GM12878 (cell line): Measurements from ENCODE around the gene SETD1A. TPM values are rescaled to one million over a fixed set of nuclear protein-coding genes. Genes with fewer than 3 reads are reported as not detected.

ENCODE experiments used
- ATAC-seq: fragments of 200-7000 bp; cut with Tn5 transposase; 3 replicates; pipeline ENCODE4 v1.9.1; 2020; ENCODE audit warnings: mild to moderate bottlenecking, moderate library complexity
- BruUV-seq: library from RNA; stranded (reverse); fragments of 400-500 nt; replicated peaks from 2 replicates; lab custom pipeline; 2021; lab: Mats Ljungman, UMichigan
- CTCF ChIA-PET: fragments of 300-600 bp; sonication (Branson Sonifier 250); formaldehyde crosslinking; extraction: SDS; loops from one replicate; lab custom pipeline; 2021; ENCODE audit warnings: inconsistent platforms; lab: Yijun Ruan, JAX
- POLR2A ChIA-PET: fragments of 350-600 bp; formaldehyde crosslinking; extraction: SDS; loops from one replicate; lab custom pipeline; 2021; ENCODE audit warnings: inconsistent platforms; lab: Charles Lee
- RAD21 ChIA-PET: fragments of 300-600 bp; sonication (Branson Sonifier 250); formaldehyde crosslinking; loops from one replicate; lab custom pipeline; 2023; ENCODE audit warnings: antibody characterized with exemption; ENCODE audit not compliant: unreplicated experiment; lab: Charles Lee
- SMC1A ChIA-PET: fragments of 300-600 bp; sonication (Branson Sonifier 250); formaldehyde crosslinking; loops from one replicate; lab custom pipeline; 2023; ENCODE audit not compliant: unreplicated experiment, uncharacterized antibody; lab: Charles Lee
- DNase-seq: peaks from one replicate; pipeline ENCODE4 v3.0.0-alpha.2; 2011; ENCODE audit warnings: low read depth, low spot score
- FAIRE-seq: peaks from 3 replicates; lab custom pipeline; 2011; peaks lifted over from hg19 to GRCh38; lab: Jason Lieb, UNC
- H2AFZ ChIP-seq: 2 replicates; pipeline ENCODE4 v1.6.0; 2011; ENCODE audit warnings: low read depth, low read length, control low read depth; ENCODE audit not compliant: control insufficient read depth
- H3K27ac ChIP-seq: 2 replicates; pipeline ENCODE4 v1.5.1; 2011; ENCODE audit warnings: control low read depth; ENCODE audit not compliant: control insufficient read depth, insufficient read depth
- H3K27me3 ChIP-seq, 2 experiments: replicated peaks in 1 of 2; 2 replicates each; pipeline versions ENCODE4 v1.6.0 to v1.6.1; 2011; ENCODE audit warnings: low read length in 1 of 2; ENCODE audit not compliant: control insufficient read depth in 2 of 2, insufficient read depth in 2 of 2
- H3K36me3 ChIP-seq, 2 experiments: 2 replicates each; pipeline ENCODE4 v1.5.1; 2011; ENCODE audit warnings: low read length in 1 of 2; ENCODE audit not compliant: control insufficient read depth in 2 of 2, insufficient read depth in 2 of 2
- H3K4me1 ChIP-seq: 2 replicates; pipeline ENCODE4 v1.6.1; 2011; ENCODE audit warnings: mild to moderate bottlenecking, low read length, moderate library complexity, mixed read lengths; ENCODE audit not compliant: control insufficient read depth, insufficient read depth
- H3K4me2 ChIP-seq: 2 replicates; pipeline ENCODE4 v1.6.0; 2011; ENCODE audit warnings: control low read depth; ENCODE audit not compliant: control insufficient read depth, insufficient read depth
- H3K4me3 ChIP-seq: fragments of 200-600 bp; sonication (generic); 2 replicates; pipeline ENCODE4 v1.5.1; 2016
- H3K79me2 ChIP-seq: 2 replicates; pipeline ENCODE4 v1.6.0; 2011; ENCODE audit warnings: low read length; ENCODE audit not compliant: control insufficient read depth, insufficient read depth
- H3K9ac ChIP-seq: 2 replicates; pipeline ENCODE4 v1.8.0; 2011; ENCODE audit warnings: low read length, control low read depth, mixed read lengths; ENCODE audit not compliant: control insufficient read depth, insufficient read depth
- H3K9me3 ChIP-seq: replicated peaks from 3 replicates; pipeline ENCODE4 v1.5.1; 2011; ENCODE audit warnings: mild to moderate bottlenecking, low read length; ENCODE audit not compliant: control insufficient read depth, insufficient read depth
- H4K20me1 ChIP-seq: 2 replicates; pipeline ENCODE4 v1.6.0; 2011; ENCODE audit not compliant: control insufficient read depth, insufficient read depth
- BMI1 ChIP-seq: fragments of 450-650 bp; IDR thresholded peaks from 2 replicates; pipeline ENCODE4 v1.6.1; 2016; ENCODE audit warnings: mild to moderate bottlenecking, moderate library complexity, borderline replicate concordance
- CBX3 ChIP-seq: fragments of 200-600 bp; sonication (generic); IDR thresholded peaks from 2 replicates; pipeline ENCODE4 v1.6.1; 2016; ENCODE audit warnings: low read depth, borderline replicate concordance
- CHD1 ChIP-seq: IDR thresholded peaks from 2 replicates; pipeline ENCODE4 v1.6.1; 2012; ENCODE audit warnings: low read depth, low read length, improper control_type of control experiment
- ETV6 ChIP-seq, 2 experiments: fragments of 450-650 bp in 1 of 2; IDR thresholded peaks in 1 of 2; conservative IDR thresholded peaks in 1 of 2; 2 replicates each; pipeline ENCODE4 v1.6.1; 2014; ENCODE audit warnings: antibody characterized with exemption in 1 of 2, borderline replicate concordance in 1 of 2, low read depth in 1 of 2, mild to moderate bottlenecking in 1 of 2, moderate library complexity in 1 of 2
- GATAD2B ChIP-seq: fragments of 450-650 bp; conservative IDR thresholded peaks from 2 replicates; pipeline ENCODE4 v1.6.1; 2017; ENCODE audit warnings: low read depth, mild to moderate bottlenecking, moderate library complexity
- HCFC1 ChIP-seq: fragments of 150-350 bp; IDR thresholded peaks from 2 replicates; pipeline ENCODE4 v1.6.1; 2014; ENCODE audit warnings: low read length
- IRF3 ChIP-seq: fragments of 450-650 bp; IDR thresholded peaks from 2 replicates; pipeline ENCODE4 v1.6.1; 2014; ENCODE audit warnings: mild to moderate bottlenecking
- IRF5 ChIP-seq: fragments of 450-650 bp; IDR thresholded peaks from 2 replicates; pipeline ENCODE4 v1.6.1; 2017; ENCODE audit warnings: borderline replicate concordance
- MEF2A ChIP-seq: IDR thresholded peaks from 2 replicates; pipeline ENCODE4 v1.6.1; 2011; ENCODE audit warnings: low read depth, mild to moderate bottlenecking, low read length, moderate library complexity; ENCODE audit not compliant: insufficient read depth
- NRF1 ChIP-seq: conservative IDR thresholded peaks from 2 replicates; pipeline ENCODE4 v1.6.1; 2011; ENCODE audit warnings: mild to moderate bottlenecking, low read depth, low read length, improper control_type of control experiment
- POU2F2 ChIP-seq: IDR thresholded peaks from 3 replicates; pipeline ENCODE4 v1.6.1; 2011; ENCODE audit warnings: low read depth, mild to moderate bottlenecking, low read length, borderline replicate concordance
- SMC3 ChIP-seq: IDR thresholded peaks from 2 replicates; pipeline ENCODE4 v1.6.1; 2011; ENCODE audit warnings: low read length, improper control_type of control experiment, borderline replicate concordance
- SPI1 ChIP-seq: IDR thresholded peaks from 2 replicates; pipeline ENCODE4 v1.6.1; 2011; ENCODE audit warnings: low read depth, mild to moderate bottlenecking, low read length, moderate library complexity, borderline replicate concordance; ENCODE audit not compliant: insufficient read depth
- STAT1 ChIP-seq: fragments of 450-650 bp; conservative IDR thresholded peaks from 2 replicates; pipeline ENCODE4 v1.6.1; 2014; ENCODE audit warnings: antibody characterized with exemption, mild to moderate bottlenecking
- TAF1 ChIP-seq: IDR thresholded peaks from 2 replicates; pipeline ENCODE4 v1.6.1; 2011; ENCODE audit warnings: mild to moderate bottlenecking, low read depth, low read length, borderline replicate concordance
- YY1 ChIP-seq: IDR thresholded peaks from 2 replicates; pipeline ENCODE4 v1.6.1; 2011; ENCODE audit warnings: low read depth, mild to moderate bottlenecking, low read length
- WGBS: methylation state at CpG from one replicate; pipeline ENCODE4 v1.1.6; 2016; ENCODE audit warnings: low lambda C conversion rate; ENCODE audit not compliant: insufficient replicate concordance, insufficient coverage; ENCODE audit errors: missing lambda C conversion rate; 5-methylcytosine and 5-hydroxymethylcytosine counted together
- in situ Hi-C: fragments of 300-500 bp; cut with MboI; formaldehyde crosslinking; loops from 9 replicates; pipeline ENCODE4 v1.14.3; 2018; ENCODE audit warnings: mixed read lengths
- intact Hi-C: fragments of 100-400 bp; cut with micrococcal nuclease; formaldehyde crosslinking; loops from one replicate; pipeline ENCODE4 v1.14.2; 2022; ENCODE audit not compliant: unreplicated experiment
- polyA plus RNA-seq, 11 experiments: library from polyadenylated mRNA; depleted of rRNA in 4 of 11; unstranded in 6 of 11; stranded (reverse) in 5 of 11; fragments of >200 nt; fragmentation: Nextera tagmentation in 4 of 11; fragmentation: Illumina TruSeq in 1 of 11; extraction: Ambion mirVana in 4 of 11; extraction: Trizol in 1 of 11; gene quantifications; 1 replicate in 1 of 11; 2 replicates in 10 of 11; pipeline versions ENCODE4 v1.2.1 to v1.2.3, GENCODE V29; 2011 to 2016; ENCODE audit warnings: inconsistent platforms in 2 of 11, missing spikeins in 2 of 11, low read depth in 1 of 11
- total RNA-seq, 4 experiments: library from RNA; depleted of rRNA in 3 of 4; stranded (reverse); fragments of >200 nt in 3 of 4; fragmentation: Illumina TruSeq in 1 of 4; extraction: Trizol in 1 of 4; gene quantifications; 2 replicates each; pipeline versions ENCODE4 v1.2.1 to v1.2.3, GENCODE V29; 2013 to 2021

SETD1A gene
- total and polyA plus RNA-seq, 10 of the 15 experiments (the other 5 are each of a cell fraction or from before 2014, with no cell fraction given), result 0.02 to 25.9 (median 4.9) TPM

- RAD21 ChIA-PET, result interaction anchor here (1.2 kb wide), 1 partner anchor 9 kb away, joined by 3 read pairs; no protein-coding TSS in a partner anchor
- Histone ChIP-seq H2AFZ (no peak overlapping the region), H3K4me3 (no peak overlapping the region), H3K4me2 (no peak overlapping the region), H3K36me3 (peaks cover 5 to 17% of the 10 kb centered on the region in 2 experiments), H3K9me3 (no peaks in the 10 kb centered on the region), H4K20me1 (no peaks in the 10 kb centered on the region), H3K27ac (no peak overlapping the region), H3K27me3 (no peaks in the 10 kb centered on the region), H3K79me2 (no peaks in the 10 kb centered on the region), H3K9ac (no peak overlapping the region), H3K4me1 (no peaks in the 10 kb centered on the region; the same call in 1 of the 2 replicates)
- intact Hi-C loops, result no loop called here
- ATAC-seq (no peak), FAIRE-seq (no peak), DNase-seq (no peak)
- SMC1A ChIA-PET, result no interaction called here
- no peak for TF ChIP-seq IRF3
- no peak for TF ChIP-seq ETV6 (conservative IDR thresholded peaks at IDR 0.05 in 1 of 2, IDR thresholded peaks at IDR 0.05 in 1 of 2; ENCODE audit: borderline replicate concordance in 1 of 2, low read depth in 1 of 2)
- TF ChIP-seq POU2F2, result no peak
- no peak for TF ChIP-seq YY1
- no peak for TF ChIP-seq MEF2A
- no peak for TF ChIP-seq NRF1
- TF ChIP-seq CBX3, result no peak
- TF ChIP-seq SMC3, result no peak
- no peak for TF ChIP-seq GATAD2B
- no peak for TF ChIP-seq TAF1
- no peak for TF ChIP-seq STAT1
- TF ChIP-seq BMI1, result no peak
- no peak for TF ChIP-seq HCFC1
- TF ChIP-seq CHD1, result no peak
- no peak for TF ChIP-seq IRF5
- no peak for TF ChIP-seq SPI1
- POLR2A ChIA-PET, result no interaction called here
- no TSS peak for BruUV-seq
- in situ Hi-C loops, result loop anchor here (5.0 to 25.0 kb wide), 2 partner anchors 110 to 450 kb away; partner anchors contain the start of genes COX6A2 and ZNF843
- 93% methylated on average over 30 of the region's 30 CpGs for WGBS
- CTCF ChIA-PET, result no interaction called here
Observed at GRCh38 chr16:30987581-30988190, 30.1 kb downstream of the SETD1A start.
